ENCODE measurements around the gene TNC.

- TF ChIP-seq EZH2 (IDR thresholded peaks at IDR 0.05; ENCODE audit: insufficient read depth, poor library complexity, severe bottlenecking): no peak
- no peak for TF ChIP-seq EZH2phosphoT487 (IDR thresholded peaks at IDR 0.05; ENCODE audit: insufficient read depth, low read depth)
Measured at GRCh38 chr9:115107701-115108100, 10.3 kb downstream of the TNC start.

All from GM23248 (cell line).